Right hindlimb (tissue), 1 donor: ENCODE measurements around the gene GLI3.
A peak's percentile ranks its signal among the peaks of the same experiment; 100 is the strongest.

Experiments used
- DNase-seq: peaks from one replicate; pipeline ENCODE4 v3.0.0-alpha.2; 2018

Gene GLI3

DNA sequence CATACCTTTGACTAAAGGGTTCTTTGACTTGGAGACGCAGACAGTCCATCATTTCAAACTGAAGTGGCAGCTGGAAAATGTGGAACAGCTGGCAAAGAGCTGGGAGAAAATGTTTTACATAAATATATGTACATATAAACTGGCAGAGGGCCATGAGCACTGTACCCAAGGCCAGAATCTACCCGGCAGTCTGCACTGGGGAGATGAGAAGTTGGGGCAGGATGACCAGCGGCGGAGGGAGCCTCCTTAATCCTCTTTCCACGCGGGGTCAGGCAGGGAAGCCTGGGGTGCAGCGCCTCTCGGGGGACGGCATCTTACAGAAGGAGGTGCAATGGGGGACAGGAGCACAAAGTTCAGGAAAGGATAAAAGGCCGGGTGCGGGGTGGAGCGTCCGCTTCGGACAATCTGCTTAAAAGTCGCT is 1.3 kb downstream of the GLI3 start:
- DNase-seq, result peak; percentile 62

- no peak for DNase-seq
Measured at GRCh38 chr7:42234736-42235135, 2.3 kb downstream of the GLI3 start.

DNA sequence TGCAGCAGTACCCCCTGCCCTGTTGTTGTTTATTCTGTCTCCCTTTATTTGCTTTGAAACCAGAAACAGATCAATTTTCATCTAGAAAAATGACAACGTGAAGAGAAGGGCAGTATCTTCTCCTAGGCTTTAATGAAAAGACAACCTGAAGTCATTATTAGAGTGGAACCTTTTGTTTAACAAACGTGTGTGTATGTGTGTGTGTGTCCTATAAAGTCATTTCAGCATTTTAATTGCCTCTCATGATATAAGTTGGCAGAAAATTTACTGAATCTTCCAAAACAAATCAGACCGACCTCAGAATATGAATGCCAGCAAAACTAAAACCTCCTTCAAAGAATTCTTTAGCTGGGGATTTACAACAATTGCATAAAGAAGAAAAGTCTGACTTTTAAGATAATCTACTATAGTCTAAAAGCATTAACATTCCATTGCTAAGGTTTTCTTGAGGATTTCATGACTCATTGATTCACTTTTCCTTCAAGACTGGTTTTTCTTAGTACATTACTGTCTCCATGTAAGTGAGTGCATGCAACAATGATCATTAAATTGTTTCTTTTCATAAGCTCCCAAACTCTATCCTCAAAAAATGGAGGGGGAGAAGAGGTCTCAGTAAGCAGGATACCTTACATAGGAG is 3.2 kb downstream of the GLI3 start:
- DNase-seq, result no peak

DNA sequence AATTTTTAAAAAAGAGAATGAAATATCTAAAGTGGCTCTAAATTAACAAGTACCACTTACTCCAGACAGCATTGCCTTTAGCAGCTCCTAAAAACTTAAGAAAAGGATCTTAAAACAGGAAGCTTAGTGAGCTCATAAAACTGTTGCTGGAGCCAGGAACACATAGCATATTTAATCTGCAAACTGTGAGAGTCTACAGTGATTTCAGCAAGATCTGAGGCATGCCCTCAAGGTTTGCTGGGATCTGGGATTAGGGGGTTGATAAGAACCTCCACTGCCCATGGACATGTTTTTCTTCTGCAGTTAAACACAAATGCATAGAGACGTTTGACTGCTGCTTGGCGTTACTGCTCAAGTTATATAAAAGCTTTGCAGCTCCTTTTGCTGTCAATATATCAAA is 3.8 kb downstream of the GLI3 start:
- no peak for DNase-seq

GRCh38 chr7:42232275-42232674 is 4.7 kb downstream of the GLI3 start:
- DNase-seq, result no peak

GRCh38 chr7:42231043-42231787 is 5.8 kb downstream of the GLI3 start:
- DNase-seq, result no peak

DNA sequence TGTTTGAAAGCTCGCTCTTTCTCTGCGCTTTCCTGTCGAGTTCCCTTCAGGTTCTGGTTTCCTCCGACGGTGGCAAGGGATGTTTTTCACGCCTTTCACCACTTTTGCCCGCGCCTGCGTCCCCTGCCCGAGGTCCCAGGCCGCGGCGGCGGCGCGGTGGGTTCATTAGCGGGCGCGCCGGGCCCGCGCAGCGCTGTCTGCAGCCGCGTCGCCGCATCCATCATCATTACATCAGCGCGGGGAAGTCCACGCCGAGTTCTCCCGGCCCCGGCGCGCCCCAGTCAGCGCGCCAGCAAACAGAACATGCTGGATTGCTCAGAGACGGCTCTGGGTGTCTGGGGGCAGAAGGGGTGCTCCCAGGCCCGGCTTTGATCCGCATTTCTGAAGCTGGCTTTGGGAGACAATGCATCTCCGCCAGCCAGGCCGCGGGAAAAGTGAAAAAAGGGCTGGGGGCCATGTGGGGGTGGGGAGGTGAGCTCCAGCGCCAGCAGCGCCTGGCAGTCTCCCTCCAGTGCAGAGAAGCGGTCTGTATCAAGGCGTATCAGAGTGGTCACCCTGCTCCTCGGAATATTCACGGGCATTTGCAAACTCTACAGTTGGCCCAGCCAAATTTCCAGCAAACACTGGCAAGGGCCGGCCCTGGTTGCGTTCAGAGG is 8.9 kb downstream of the GLI3 start:
- peak; percentile 67 for DNase-seq

- no peak for DNase-seq
Measured at GRCh38 chr7:42227541-42227935, 9.5 kb downstream of the GLI3 start.

- no peak for DNase-seq
Measured at GRCh38 chr7:42227021-42227420, 10.0 kb downstream of the GLI3 start.

GRCh38 chr7:42226354-42226941 is 10.6 kb downstream of the GLI3 start:
- DNase-seq, result no peak

DNA sequence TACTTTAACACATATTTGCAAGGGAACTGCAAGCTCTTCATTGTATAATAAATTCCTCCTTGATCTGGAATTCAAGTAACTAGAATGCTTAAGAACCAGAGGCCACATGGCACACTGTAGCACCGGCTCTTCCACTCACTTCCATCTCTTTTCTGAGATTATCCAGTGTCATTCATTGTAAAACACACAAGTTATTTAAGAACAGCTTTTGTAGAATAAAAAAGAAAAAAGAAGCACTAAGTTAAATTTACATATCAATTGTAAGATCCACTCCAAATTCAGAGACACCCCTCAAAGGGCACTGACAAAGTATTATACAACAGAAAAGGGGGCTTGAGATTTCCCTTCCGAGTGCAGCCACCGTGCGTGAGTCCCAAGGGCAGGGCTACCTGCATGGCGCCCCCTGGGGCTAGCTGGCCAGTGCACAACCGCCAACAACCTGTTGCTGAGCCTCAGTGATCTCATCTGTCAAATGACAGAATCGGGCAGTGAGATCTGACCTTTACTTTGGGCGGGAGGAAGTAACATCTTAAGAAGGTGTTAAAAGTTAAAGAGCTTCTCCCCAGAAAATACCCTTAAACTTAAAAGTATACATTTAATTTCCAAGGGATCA is 12.5 kb downstream of the GLI3 start:
- DNase-seq, result no peak

- DNase-seq, result peak; percentile 42
Measured at GRCh38 chr7:42222891-42223290, 14.1 kb downstream of the GLI3 start.

DNA sequence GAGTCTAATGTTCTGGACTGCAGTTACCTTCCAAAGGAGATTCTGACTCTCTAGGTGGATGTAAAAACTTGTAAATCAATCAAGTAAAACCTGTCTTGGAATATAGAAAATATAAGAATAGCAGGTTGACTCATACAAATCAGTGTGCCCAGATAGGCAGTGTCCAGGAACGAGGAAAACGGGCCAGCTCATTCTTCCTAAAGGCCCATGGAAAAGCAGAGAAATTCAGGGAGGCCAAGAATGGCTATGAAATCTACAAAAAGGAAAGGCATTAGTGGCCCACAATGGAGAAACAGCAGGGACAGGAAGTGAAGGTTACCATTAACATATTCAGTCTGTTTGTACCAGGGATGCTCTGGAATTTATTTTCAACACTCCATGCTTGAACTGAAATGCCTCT is 14.9 kb downstream of the GLI3 start:
- DNase-seq, result no peak

- DNase-seq, result no peak
Measured at GRCh38 chr7:42221304-42221703, 15.7 kb downstream of the GLI3 start.

- no peak for DNase-seq
Measured at GRCh38 chr7:42219447-42219846, 17.6 kb downstream of the GLI3 start.

DNA sequence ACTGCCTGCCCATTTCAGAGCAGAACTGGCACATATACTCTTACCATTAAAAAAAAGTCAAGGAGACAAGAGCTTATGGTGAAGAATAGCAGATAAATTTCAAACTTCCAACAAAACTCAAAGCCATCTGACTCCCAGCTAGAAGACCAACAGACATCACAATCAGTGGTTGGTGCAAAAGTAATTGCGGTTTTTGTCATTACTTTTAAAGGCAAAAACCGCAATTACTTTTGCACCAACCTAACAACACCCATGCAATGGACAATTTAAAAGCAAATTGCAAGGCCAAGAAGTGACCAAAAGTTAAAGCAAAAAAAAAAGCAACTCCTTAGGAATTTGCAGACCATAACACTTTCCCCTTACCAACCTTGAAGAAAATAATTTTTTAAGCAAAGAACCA is 18.8 kb downstream of the GLI3 start:
- DNase-seq, result no peak

DNA sequence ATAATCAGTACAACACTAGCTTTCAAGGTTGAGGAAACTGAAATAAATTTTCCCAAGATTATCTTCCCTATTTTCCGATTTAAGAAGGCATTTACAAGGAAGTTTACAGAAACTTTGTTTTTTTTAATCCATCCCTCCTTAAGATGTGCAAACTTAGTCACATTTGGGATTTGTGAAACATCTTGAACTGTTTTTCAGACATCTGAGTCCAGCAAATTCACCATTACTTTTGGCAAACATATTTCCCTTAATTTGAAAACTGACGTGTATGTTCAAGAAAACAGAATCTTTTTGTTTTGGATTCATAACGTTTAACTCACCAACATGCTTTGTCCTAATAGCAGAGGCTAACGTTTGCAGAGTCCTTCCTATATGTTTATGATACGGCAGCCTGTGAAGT is 19.5 kb downstream of the GLI3 start:
- DNase-seq, result no peak

GRCh38 chr7:42217053-42217452 is 20.0 kb downstream of the GLI3 start:
- no peak for DNase-seq

- no peak for DNase-seq
Measured at GRCh38 chr7:42214060-42214679, 22.8 kb downstream of the GLI3 start.

- no peak for DNase-seq
Measured at GRCh38 chr7:42213093-42213492, 23.9 kb downstream of the GLI3 start.

- no peak for DNase-seq
Measured at GRCh38 chr7:42212541-42213090, 24.4 kb downstream of the GLI3 start.

DNA sequence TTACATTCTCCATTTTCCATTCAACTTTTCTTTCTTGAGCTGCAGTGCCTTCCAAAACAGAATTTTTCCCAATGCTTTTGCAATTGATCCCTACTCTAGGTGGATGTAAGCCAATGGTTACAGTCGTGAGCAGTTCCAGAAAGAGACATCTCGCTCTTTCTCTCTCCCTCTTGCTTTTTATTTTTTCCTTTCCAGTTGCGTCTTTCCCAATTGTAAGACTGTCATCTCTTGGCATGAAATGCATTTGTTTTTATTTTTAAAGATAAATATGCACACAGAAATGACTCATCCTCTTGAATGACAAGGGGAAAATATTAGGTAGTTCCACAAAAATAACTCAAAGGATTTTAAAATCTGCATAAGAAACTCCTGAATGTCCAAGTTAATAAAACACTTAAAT is 25.1 kb downstream of the GLI3 start:
- no peak for DNase-seq

DNA sequence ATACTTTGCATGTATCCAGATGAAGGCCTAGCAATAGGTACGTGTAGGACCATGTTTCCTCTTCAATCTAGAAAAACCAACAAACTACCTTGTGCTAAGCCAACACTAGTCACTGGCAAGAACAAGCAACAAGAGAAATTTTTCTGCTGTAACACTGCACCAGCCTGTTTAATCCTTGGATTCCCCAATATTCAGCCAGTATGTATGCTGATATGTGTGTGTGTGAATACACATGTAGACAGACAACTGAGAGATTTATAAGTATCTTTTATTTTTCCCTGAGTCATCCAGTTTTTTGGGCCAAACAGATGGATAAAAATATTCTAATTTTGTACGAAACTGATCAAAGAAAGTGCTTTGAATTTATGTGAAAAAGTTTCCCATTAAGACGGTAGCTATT is 26.2 kb downstream of the GLI3 start:
- DNase-seq, result no peak
